ENCODE data around the gene PPARA. TPM values are rescaled to one million over a fixed set of nuclear protein-coding genes. Genes with fewer than 3 reads are reported as not detected.

The PPARA gene
- total RNA-seq, 1 donor from 2014 or later, result 23.0 TPM

DNA sequence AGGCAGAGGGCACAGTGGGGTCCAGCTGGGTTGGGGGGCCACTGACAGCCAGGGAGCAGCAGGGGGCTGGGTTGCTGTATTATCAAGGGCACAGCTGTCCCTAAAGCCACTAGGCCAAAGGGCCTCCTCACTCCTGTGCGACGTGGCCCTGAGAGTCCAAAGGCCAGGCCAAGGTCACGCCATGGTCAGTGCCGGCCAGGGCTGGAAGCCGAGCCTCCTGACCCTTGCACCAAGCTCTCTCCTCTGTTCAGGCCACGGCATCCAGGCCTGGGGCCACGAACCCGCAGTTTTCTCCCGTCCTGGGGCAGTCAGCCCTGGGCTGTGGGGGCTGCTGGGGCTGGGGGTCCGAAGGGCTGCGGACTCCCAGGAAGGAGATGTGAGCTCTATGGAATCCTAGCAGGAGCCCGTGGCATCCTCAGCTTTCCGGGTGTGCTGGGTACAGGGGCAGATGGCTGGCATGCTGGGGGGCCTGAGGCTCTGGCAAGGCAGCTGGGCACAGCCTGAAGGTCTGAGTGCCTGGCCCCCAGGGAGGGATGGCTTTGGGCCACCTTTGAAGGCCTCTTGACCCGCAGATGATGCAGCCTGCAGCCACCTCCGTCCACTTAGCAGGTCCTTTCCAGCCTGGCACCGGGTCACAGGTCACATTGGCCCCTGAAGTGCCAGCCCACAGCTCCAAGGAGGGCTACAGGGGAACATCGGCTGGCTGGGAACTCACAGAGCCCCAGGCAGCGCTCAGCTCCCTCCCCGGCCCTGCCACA is 17.3 kb upstream of the PPARA start:
- H3K4me3 Mint-ChIP-seq, result no peak overlapping the region
- H3K36me3 Mint-ChIP-seq (ENCODE audit: low read depth), result no peaks in the 10 kb centered on the region
- no peaks in the 10 kb centered on the region for H3K27me3 Mint-ChIP-seq
- DNase-seq (no peak), ATAC-seq (ENCODE audit: low read depth) (no peak)
- intact Hi-C loops (cut with micrococcal nuclease), result no loop called here
- CTCF ChIA-PET, result no interaction called here
- no peaks in the 10 kb centered on the region for H3K9me3 Mint-ChIP-seq
- H3K4me1 Mint-ChIP-seq, result peaks cover 23% of the 10 kb centered on the region
- POLR2A ChIA-PET, result no interaction called here
- no peak overlapping the region for H3K27ac Mint-ChIP-seq
- TF ChIP-seq, protein P1, sequence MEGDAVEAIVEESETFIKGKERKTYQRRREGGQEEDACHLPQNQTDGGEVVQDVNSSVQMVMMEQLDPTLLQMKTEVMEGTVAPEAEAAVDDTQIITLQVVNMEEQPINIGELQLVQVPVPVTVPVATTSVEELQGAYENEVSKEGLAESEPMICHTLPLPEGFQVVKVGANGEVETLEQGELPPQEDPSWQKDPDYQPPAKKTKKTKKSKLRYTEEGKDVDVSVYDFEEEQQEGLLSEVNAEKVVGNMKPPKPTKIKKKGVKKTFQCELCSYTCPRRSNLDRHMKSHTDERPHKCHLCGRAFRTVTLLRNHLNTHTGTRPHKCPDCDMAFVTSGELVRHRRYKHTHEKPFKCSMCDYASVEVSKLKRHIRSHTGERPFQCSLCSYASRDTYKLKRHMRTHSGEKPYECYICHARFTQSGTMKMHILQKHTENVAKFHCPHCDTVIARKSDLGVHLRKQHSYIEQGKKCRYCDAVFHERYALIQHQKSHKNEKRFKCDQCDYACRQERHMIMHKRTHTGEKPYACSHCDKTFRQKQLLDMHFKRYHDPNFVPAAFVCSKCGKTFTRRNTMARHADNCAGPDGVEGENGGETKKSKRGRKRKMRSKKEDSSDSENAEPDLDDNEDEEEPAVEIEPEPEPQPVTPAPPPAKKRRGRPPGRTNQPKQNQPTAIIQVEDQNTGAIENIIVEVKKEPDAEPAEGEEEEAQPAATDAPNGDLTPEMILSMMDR (IDR thresholded peaks at IDR 0.05), result no peak

DNA sequence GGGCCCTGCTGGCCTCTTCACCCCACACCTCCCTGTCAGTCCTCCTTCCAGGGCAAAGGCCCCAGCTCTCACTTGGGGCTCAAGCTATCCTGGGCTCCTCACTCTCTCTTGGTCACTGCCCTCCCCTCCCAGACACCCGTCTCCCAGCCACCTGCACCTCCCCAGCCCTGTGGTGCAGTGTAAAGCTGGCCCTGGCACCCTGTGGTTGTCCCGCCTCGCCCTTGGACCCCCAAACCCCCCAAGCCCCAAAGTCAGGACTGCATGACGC is 16.8 kb upstream of the PPARA start:
- Mint-ChIP-seq H3K27ac (no peak overlapping the region), H3K9me3 (no peaks in the 10 kb centered on the region), H3K36me3 (ENCODE audit: low read depth) (no peaks in the 10 kb centered on the region), H3K4me1 (peaks cover 22% of the 10 kb centered on the region), H3K4me3 (no peak overlapping the region), H3K27me3 (no peaks in the 10 kb centered on the region)
- ChIA-PET CTCF (no interaction called here), POLR2A (no interaction called here)
- ATAC-seq (ENCODE audit: low read depth) (no peak), DNase-seq (no peak)
- TF ChIP-seq, protein P1 (IDR thresholded peaks at IDR 0.05), result no peak
- intact Hi-C loops (cut with micrococcal nuclease), result no loop called here

DNA sequence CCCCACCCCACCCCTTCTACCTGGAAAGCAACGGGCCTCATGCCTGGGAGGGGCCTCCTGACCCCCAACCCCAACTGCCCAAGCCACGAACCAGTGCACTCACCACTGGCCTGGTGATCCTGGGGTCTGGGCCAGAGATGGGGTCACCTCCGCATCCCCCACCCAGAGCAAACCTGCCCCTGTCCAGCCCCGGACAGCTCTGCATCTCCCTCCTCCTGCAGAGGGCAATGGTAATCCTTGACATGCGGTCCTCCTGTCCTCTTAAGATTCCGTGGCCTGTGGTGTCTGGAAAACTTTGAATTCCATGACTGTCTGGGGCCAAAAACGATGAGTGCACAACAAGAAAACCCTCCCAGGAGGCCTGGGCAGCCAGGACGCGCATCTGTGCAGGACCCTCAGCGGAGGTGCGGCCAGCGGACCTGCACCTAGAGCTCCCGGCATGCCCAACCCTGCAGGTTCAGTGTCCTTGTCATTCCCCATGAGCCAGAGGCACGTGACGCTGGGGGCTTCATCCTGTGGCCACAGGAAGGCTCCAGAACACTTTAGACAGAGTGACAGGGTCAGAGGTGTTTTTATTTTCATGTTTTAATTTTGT is 16.1 kb upstream of the PPARA start:
- DNase-seq (no peak), ATAC-seq (ENCODE audit: low read depth) (no peak)
- Mint-ChIP-seq H3K9me3 (no peaks in the 10 kb centered on the region), H3K4me3 (no peak overlapping the region), H3K27me3 (no peaks in the 10 kb centered on the region), H3K27ac (no peak overlapping the region), H3K4me1 (peaks cover 15% of the 10 kb centered on the region), H3K36me3 (ENCODE audit: low read depth) (no peaks in the 10 kb centered on the region)
- intact Hi-C loops (cut with micrococcal nuclease), result no loop called here
- ChIA-PET CTCF (interaction anchor here (1.9 kb wide), 1 partner anchor 12 kb away, joined by 4 read pairs; no protein-coding TSS in a partner anchor), POLR2A (no interaction called here)
- TF ChIP-seq, protein P1 (IDR thresholded peaks at IDR 0.05), result no peak

DNA sequence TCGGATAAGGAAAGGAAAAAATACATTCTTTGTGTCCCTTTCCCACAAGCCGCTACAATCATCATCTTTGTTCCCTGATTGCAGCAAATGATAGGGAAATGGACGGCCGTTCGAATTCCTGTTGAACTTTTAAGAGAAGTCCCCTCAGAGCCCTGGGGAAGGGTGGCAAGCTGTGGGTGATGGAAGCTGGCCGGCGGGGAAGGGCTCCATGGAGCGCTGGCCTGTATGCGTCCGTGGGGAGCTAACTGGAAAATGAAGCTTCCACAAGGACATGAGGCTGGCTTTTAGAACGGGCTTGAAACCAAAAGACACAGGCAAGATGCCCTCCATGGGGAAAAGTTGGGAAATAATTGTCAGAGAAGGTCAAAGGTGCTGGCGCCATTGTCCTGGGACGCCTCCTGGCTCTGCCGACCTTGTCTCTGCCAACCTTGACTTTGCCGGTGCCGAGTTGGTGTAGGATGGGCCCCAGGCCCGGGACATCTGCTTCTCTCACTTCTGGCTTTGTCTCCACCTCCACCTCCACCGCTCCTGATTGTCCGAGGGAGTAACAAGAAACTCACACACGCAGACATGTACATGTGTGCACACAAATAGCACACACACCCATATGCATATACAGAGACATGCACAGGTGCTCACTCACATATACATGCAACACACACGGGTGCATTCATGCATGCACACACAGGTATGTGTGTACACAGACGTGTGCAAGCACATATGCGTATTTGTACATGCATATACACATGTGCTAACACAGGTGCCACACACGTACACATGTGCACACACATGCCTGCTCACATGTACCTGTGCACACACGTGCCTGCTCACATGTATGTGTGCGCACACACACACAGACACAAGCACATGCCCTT is 14.5 kb upstream of the PPARA start:
- no peak overlapping the region for H3K4me3 Mint-ChIP-seq
- ChIA-PET POLR2A (no interaction called here), CTCF (interaction anchor here (1.9 kb wide), 1 partner anchor 14 kb away, joined by 4 read pairs; no protein-coding TSS in a partner anchor)
- intact Hi-C loops (cut with micrococcal nuclease), result no loop called here
- ATAC-seq (ENCODE audit: low read depth) (no peak), DNase-seq (no peak)
- no peaks in the 10 kb centered on the region for H3K9me3 Mint-ChIP-seq
- TF ChIP-seq, protein P1 (IDR thresholded peaks at IDR 0.05), result no peak
- H3K36me3 Mint-ChIP-seq (ENCODE audit: low read depth), result no peaks in the 10 kb centered on the region
- no peaks in the 10 kb centered on the region for H3K27me3 Mint-ChIP-seq
- no peak overlapping the region for H3K27ac Mint-ChIP-seq
- H3K4me1 Mint-ChIP-seq, result peaks cover 1% of the 10 kb centered on the region

Measured in activated B cell treated with CpG ODN at 0.5 μM for 24 hours (primary cell).